Retinal pigment epithelial cell (primary cell): ENCODE measurements around the gene SLC25A12.
A peak's percentile ranks its signal among the peaks of the same experiment; 100 is the strongest.

Experiments
- DNase-seq: peaks from one replicate; pipeline ENCODE4 v3.0.0-alpha.2; 2010; ENCODE audit warnings: low read depth
- H3K4me3 ChIP-seq: 2 replicates; pipeline ENCODE4 v1.5.1; 2011; ENCODE audit warnings: mild to moderate bottlenecking, low read length, control low read depth, moderate library complexity
- CTCF ChIP-seq: conservative IDR thresholded peaks from 2 replicates; pipeline ENCODE4 v1.5.1; 2011; ENCODE audit warnings: low read depth, low read length, control low read depth, inconsistent platforms

The SLC25A12 gene

DNA sequence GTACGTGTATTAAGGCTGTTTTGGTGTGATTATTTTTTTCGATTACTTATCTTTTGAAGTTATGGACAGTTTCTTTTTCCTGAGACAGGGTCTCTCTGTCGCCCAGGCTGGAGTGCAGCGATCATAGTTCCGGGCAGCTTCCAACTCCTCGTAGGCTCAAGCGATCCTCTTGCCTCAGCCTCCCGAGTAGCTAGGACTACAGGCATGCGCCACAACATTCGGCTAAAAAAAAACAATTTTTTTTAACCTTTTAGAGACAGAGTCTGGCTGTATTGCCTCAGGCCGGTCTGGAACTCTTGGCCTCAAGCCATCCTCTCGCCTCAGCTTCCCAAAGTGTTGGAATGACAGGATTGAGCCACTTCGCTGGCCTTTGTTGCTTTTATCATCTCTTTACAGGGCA lies 29.2 kb upstream of the SLC25A12 start:
- no peak for DNase-seq
- peak overlapping the region; percentile 96 for H3K4me3 ChIP-seq
- TF ChIP-seq CTCF: no peak

- peak; percentile 90 for DNase-seq
- peak within 1 kb of the TSS; percentile 96 for H3K4me3 ChIP-seq
- TF ChIP-seq CTCF: no peak
These were observed 28.4 kb upstream of the SLC25A12 start, which contains the start of gene HAT1 for GRCh38 chr2:171922230-171923022. Gene HAT1 (plus strand): TSS chr2:171922461. CDS start chr2:171922501, 40 bp downstream.

- DNase-seq: no peak
- TF ChIP-seq CTCF: no peak
- peak overlapping the region; percentile 96 for H3K4me3 ChIP-seq
These were observed 27.9 kb upstream of the SLC25A12 start for GRCh38 chr2:171921970-171922229.

DNA sequence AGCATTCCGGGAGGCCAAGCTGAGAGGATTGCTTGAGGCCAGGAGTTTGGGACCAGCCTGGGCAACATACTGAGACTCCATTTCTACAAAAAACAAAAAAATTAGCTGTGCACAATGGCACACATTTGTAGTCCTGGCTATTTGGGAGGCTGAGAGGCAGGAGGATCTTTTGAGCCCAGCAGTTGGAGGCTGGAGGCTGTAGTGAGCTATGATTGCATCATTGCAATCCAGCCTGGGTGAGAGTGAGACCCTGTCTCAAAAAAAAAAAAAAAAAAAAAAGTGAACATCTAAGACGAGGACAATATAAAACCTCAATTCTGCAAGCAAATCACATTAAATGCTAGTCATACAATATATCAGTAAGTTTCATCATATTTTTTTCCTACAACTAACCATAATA lies 25.4 kb upstream of the SLC25A12 start:
- TF ChIP-seq CTCF: no peak
- DNase-seq: no peak

GRCh38 chr2:171913517-171913916 lies 19.5 kb upstream of the SLC25A12 start:
- no peak overlapping the region for H3K4me3 ChIP-seq
- DNase-seq: no peak
- TF ChIP-seq CTCF: no peak

More for the DNA sequence above, 25.4 kb upstream of the SLC25A12 start:
- H3K4me3 ChIP-seq: no peak overlapping the region

DNA sequence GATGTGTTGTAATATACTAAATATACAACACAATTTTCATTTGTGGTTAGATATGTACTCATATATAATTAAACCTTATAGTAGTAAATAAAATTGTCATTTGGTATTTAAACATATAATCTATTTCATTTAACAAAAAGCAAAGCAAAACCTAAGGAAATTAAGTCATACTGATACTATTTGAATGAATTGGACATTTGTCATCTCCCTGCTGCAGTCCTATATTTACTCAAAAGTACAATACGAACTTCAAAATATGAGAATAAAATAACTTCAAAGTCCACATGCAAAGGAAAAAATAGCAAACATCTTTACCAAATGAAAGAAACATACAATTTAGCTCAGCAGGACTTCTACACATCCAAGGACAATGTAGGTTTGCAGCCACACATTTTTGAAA lies 16.4 kb upstream of the SLC25A12 start:
- no peak overlapping the region for H3K4me3 ChIP-seq
- no peak for DNase-seq
- no peak for TF ChIP-seq CTCF

DNA sequence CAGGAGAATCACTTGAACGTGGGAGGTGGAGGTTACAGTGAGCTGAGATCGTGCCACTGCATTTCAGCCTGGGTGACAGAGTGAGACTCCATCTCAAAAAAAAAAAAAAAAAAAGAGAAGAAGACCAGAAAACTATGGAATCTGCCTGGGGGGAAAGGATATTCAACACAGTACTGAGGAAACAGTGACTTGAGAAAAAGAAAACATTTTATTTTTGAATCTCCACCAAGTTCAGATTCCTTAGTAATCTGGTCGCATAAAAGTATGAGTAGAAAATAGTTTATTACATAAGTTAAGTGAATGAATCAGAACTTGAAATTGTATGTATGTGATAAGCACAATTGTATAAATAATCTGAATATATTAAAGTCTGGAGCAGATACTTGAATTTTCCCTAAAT lies 15.2 kb upstream of the SLC25A12 start:
- no peak for DNase-seq
- no peak overlapping the region for H3K4me3 ChIP-seq
- TF ChIP-seq CTCF: no peak
